CD4-positive, alpha-beta T cell treated with Interleukin-4 for 1 hour (primary cell): ENCODE data around the gene THUMPD3.

Experiments used
- DNase-seq, 2 donors: peaks; one replicate each; pipeline ENCODE4 v3.0.0-alpha.2; 2020 to 2022

The THUMPD3 gene

GRCh38 chr3:9361691-9362388 is 1.0 kb upstream of the THUMPD3 start:
- DNase-seq, result no peak

GRCh38 chr3:9369508-9369907 is 6.7 kb downstream of the THUMPD3 start:
- DNase-seq, result no peak

DNA sequence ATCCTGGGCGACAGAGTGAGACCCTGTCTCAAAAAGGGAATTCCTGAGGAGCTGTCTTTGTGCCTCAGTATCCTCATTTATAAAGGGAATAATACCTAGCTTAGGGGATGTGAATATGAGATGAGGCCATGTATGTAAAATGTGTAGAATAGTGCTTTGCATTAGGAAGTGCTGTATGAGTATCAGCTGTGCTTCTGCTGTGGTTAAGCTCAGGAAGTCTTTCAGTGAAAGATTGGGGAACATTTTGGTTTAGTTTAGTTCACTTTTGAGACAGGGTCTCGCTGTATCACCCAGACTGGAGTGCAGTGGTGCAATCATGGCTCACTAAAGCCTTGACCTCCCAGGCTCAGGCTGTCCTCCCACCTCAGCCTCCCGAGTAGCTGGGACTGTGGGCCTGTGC is 10.6 kb downstream of the THUMPD3 start:
- DNase-seq, result no peak

DNA sequence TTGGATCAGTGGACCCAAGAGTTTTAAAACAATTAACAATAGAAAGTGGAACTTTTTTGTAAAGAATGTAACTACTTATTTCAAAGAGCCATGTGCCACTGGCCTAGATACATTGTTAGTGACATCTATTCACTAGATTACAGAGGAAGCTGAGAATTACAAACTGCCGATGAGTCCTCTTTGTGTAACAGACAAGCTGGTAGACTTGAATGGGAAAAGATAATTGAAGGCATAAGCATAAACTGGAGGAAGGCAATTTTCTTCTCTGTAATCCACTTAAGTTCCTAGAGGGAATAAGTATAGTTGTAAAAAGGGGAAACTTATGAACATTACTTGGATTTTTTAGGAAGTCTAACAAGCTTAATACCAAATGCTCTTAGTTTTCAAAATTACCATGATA is 15.1 kb downstream of the THUMPD3 start:
- no peak for DNase-seq

GRCh38 chr3:9379327-9379726 is 16.5 kb downstream of the THUMPD3 start:
- no peak for DNase-seq

DNA sequence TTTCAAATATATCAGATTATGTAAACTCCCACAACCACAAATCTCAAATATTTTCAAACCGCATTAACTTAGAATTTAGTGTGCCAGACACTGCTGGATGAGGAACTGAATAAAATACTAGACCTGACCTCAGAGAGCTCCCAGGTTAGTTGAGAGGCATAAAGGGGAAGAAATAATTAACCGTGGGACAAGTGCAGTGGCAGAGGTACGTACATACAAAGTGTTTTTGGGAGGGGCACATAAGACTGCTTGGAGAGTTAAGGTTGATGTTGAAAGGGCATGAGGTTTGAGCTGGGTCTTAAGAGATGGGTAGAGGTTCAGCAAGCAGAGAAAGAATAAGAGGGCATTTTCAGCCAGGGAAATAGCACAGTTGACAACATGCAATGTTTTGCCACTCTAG is 17.2 kb downstream of the THUMPD3 start:
- no peak for DNase-seq

DNA sequence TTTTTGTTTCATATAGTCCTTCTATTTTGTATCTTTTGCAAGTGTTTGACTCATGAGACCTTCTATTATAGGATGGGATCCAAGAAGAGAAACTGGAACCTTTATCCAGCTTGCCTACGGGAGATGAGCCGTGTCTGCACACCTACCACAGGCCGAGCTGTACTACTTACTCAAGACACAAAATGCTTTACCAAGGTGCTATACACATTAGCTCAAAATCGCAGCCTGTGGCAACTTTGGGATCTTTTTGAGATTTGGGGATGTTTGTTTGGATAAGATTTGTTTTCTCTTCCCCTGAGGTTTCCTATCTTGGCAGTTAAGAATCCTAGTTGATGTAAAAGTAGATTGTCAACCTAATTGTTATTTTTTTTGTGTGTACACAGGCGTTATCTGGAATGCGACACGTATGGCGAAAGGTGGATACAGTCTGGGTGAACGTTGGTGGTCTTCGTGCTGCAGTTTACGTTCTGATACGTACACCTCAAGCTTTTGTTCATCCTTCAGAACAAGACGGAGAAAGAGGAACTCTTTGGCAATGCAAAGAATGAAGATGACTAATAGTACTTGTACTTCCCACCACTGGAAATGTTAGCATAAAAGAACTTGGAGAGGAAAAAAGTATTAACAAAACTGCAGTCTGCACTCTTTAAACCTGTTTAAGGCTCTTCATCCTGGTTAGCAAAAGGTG is 21.4 kb downstream of the THUMPD3 start:
- DNase-seq, result no peak

GRCh38 chr3:9385187-9386077 is 22.6 kb downstream of the THUMPD3 start:
- no peak for DNase-seq

GRCh38 chr3:9386078-9386459 is 23.2 kb downstream of the THUMPD3 start:
- DNase-seq, result no peak

GRCh38 chr3:9386501-9387321 is 23.9 kb downstream of the THUMPD3 start:
- DNase-seq, result no peak

DNA sequence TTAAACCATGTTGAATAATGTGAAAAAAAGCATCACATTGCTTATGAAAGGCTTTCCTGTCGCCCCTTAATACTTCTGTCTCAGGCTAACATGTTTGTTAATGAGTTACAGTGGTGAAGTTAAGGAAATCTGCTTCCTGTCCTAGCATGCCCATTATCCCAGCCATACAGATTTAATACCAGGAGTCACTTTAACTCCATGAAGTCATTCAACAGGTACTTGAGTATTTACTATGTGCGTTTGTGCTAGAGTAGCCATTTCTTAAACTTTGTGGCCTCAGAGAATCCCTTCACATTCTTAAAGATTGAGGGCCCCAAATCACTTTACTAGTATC is 24.4 kb downstream of the THUMPD3 start:
- DNase-seq, result no peak

DNA sequence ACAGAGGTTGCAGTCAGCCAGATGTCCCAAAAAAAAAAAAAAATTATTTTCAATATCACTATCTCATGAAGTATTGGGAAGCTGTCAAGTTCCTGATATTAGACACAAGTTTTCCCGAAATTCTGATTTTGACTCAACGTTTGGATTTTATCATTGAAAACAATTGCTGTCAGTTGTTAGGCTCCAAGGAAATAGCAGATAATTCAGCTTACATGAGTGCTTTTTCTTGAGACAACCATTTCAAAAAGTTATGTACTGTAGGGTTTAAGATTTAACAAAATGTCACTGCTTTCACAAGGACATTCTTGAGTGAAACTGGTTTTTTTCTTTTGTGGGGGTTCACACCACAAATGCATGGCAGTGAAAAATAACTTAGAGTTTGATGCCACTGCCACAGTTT is 25.3 kb downstream of the THUMPD3 start:
- DNase-seq, result no peak

GRCh38 chr3:9388562-9389272 is 25.9 kb downstream of the THUMPD3 start:
- no peak for DNase-seq

GRCh38 chr3:9390265-9390888 is 27.5 kb downstream of the THUMPD3 start:
- no peak for DNase-seq

- no peak for DNase-seq
Observed at GRCh38 chr3:9392041-9392440, 29.2 kb downstream of the THUMPD3 start.

DNA sequence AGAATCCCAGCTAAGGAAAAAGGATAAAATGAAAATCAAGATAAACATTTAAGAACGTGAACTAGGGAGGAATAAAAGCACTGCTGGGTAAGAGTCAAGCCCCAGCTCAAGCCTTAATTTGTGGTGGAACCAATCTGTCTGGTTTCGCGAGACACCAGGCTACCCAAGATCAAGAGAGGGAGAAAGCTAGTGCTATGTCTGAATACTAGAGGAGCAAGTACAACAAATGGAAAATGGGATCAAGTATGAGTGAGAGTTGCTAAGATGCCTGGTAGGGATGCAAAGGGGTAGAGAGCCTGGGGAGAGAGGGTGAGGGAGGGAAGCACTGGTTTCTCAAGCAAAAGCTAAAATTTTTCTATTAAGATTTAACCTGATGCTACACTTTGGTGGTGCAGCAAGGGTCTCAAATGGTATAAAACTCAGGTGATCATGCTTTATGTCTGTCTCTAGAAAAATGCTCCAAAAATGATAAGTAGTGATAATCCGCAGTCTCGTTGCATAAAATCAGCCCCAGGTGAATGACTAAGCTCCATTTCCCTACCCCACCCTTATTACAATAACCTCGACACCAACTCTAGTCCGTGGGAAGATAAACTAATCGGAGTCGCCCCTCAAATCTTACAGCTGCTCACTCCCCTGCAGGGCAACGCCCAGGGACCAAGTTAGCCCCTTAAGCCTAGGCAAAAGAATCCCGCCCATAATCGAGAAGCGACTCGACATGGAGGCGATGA is 32.9 kb downstream of the THUMPD3 start:
- DNase-seq, result no peak

GRCh38 chr3:9396301-9396631 is 33.4 kb downstream of the THUMPD3 start:
- peak; percentile 88 for DNase-seq

DNA sequence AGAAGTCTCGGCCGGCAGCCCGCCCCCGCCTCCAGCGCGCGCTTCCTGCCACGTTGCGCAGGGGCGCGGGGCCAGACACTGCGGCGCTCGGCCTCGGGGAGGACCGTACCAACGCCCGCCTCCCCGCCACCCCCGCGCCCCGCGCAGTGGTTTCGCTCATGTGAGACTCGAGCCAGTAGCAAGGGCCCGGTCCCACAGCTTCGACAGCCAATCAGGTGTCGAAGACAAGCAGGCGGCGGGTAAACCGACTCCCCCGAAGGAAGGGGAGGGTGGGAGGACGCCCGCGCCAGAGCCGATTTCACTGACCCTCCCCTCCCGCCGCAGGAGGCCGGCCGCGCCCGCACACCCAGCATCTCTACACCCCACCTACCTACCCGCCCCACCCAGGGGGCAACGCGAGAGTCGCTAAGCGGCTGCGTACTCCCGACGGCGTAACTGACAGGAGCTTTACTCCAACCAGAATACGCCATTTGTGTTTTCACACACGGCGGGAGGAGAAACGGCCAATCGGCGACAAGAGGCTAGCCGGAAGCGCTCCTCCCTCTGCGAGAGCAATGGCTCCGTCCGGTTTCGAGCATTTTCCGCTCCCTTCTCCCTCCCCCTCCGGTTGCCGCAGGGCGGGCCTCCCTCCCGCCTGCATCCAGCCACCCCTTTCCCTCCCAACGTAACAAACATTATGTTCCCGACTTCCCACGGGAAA is 33.9 kb downstream of the THUMPD3 start:
- peak; percentile 98 for DNase-seq

DNA sequence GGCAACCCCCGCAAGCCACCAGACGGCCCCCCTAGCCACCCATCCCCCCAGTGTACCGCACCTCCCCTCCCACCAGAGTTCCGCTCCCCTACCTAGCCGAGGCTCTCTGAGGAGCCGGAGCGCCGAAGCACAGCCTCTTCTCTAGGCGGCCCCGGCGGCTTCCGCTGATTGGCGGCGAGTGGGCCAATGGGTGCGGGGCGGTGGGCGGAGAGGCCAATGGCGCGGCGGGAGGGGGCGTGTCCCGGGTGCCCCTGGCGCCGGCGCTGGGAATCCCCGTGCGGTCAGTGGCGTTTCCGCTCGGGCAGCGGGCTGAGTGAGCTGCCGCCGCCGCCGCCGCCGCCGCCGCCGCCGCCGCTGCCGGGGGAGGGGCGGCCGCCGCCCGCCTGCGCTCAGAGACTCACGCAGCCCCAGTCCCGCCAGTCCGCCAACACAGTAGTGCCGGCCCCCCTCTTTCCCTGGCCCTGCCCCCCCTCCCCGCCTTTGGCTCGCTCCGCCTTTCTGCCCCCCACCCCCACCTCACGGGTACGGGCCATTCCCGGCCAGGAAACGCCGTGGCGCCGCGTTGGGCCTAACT is 34.6 kb downstream of the THUMPD3 start, which contains the start of gene SETD5:
Gene SETD5 (plus strand): TSS at position 284 of the 574 bp plus-strand sequence. CDS start 31,324 bp downstream, outside the sequence.
- DNase-seq, result peak; percentile 98 to 99
